GM10248 (cell line): ENCODE data around the gene ATP6AP2.

ENCODE experiments used
- CTCF ChIA-PET: fragments of 300-600 bp; sonication (Branson Sonifier 250); formaldehyde crosslinking; extraction: SDS; loops from one replicate; lab custom pipeline; 2021; ENCODE audit warnings: antibody characterized with exemption; lab: Yijun Ruan, JAX
- POLR2A ChIA-PET: fragments of 350-650 bp; sonication (Branson Sonifier 250); formaldehyde crosslinking; extraction: SDS; loops from one replicate; lab custom pipeline; 2020; ENCODE audit warnings: antibody characterized with exemption; lab: Yijun Ruan, JAX
- DNase-seq: peaks from one replicate; pipeline ENCODE4 v3.0.0; 2012; ENCODE audit errors: extremely low spot score
- CTCF ChIP-seq: IDR thresholded peaks from 2 replicates; pipeline ENCODE4 v1.5.1; 2012; ENCODE audit warnings: mild to moderate bottlenecking, low read depth; ENCODE audit errors: extremely low read depth, missing control alignments, control extremely low read depth

ATP6AP2 gene

GRCh38 chrX:40615976-40616375 is 35.2 kb downstream of the ATP6AP2 start:
- CTCF ChIA-PET = no interaction called here
- POLR2A ChIA-PET = no interaction called here
- TF ChIP-seq CTCF = no peak
- DNase-seq = no peak

- no peak for DNase-seq
- ChIA-PET CTCF (interaction anchor here (1.1 to 1.4 kb wide), 2 partner anchors 13 to 23 kb away, joined by 3 to 6 read pairs; no protein-coding TSS in a partner anchor), POLR2A (no interaction called here)
- TF ChIP-seq CTCF = no peak
Measured at GRCh38 chrX:40617566-40617965, 36.8 kb downstream of the ATP6AP2 start.

DNA sequence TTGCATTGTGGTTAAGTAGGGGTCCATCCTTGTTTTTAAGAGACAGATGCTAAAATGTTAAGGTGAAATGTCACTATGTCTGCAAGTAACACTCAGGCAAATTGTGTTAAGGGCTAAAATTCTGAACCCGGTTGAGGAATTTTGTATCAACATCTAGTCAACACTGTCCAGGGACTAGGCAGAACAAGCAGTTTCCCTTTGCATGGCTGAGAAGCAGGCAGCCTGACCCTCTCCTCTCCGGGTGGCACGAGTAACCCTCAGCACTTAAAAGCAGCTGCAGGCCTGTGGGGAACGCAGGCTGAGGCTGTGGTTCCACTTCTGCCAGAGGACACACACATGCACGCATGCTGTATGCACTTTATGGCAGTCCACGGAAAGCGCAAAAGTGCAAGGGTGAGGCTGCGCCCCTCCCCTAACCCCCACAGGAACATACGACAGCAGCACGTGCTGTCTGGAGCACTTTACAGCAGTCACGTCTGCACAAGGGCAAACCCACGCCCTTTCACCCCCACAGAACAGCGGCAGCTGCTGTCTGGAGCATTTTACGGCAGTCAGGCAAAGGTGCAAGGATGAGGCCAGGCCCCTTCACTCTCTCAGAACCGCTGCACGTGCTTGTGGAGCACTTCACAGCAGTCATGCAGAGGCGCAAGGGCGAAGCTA is 41.8 kb downstream of the ATP6AP2 start:
- ChIA-PET CTCF (no interaction called here), POLR2A (interaction anchor here (0.5 kb wide), 1 partner anchor 251 kb away, joined by 4 read pairs; no protein-coding TSS in a partner anchor)
- no peak for DNase-seq
- TF ChIP-seq CTCF = no peak

DNA sequence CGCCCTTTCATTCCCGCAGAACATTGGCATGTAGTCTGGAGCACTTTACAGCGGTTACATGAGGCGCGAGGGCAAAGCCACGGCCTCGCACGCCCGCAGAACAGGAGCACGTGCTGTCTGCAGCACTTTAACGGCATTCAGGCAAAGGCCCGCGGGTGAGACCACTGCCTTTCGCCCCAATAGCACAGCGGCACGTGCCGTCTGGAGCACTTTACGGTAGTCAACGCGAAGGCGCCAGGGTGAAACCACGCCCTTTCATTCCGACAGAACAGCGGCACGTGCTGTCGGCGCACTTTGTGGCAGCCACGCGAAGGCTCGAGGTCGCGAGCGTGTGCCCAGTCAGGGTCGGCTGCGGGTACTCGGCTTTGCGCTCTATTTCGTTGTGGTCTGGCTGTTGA is 42.4 kb downstream of the ATP6AP2 start, which contains the start of gene MPC1L:
MPC1L (plus strand) TSS at position 290 of the 398 bp plus-strand sequence. CDS start 138 bp downstream, outside the sequence.
- POLR2A ChIA-PET = no interaction called here
- DNase-seq = no peak
- TF ChIP-seq CTCF = no peak
- CTCF ChIA-PET = no interaction called here

DNA sequence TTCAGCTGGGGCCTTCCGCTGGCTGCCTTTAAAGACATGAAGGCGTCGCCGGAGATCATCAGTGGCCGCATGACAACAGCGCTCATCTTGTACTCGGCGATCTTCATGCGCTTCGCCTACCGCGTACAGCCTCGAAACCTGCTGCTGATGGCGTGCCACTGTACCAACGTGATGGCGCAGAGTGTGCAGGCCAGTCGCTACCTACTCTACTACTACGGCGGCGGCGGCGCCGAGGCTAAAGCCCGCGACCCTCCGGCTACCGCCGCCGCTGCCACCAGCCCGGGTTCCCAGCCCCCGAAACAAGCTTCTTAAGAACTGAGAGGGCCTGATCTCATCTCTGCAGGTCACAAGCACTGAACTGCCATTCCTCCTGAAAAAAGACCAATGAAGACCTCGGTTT is 42.9 kb downstream of the ATP6AP2 start:
- ChIA-PET POLR2A (no interaction called here), CTCF (no interaction called here)
- no peak for DNase-seq
- no peak for TF ChIP-seq CTCF

- no peak for TF ChIP-seq CTCF
- DNase-seq = no peak
- ChIA-PET POLR2A (no interaction called here), CTCF (no interaction called here)
Measured at GRCh38 chrX:40625294-40625693, 44.5 kb downstream of the ATP6AP2 start.

GRCh38 chrX:40628506-40628905 is 47.7 kb downstream of the ATP6AP2 start:
- POLR2A ChIA-PET = no interaction called here
- CTCF ChIA-PET = interaction anchor here (1.9 kb wide), 1 partner anchor 84 kb away, joined by 6 read pairs; no protein-coding TSS in a partner anchor
- TF ChIP-seq CTCF = no peak

More at GRCh38 chrX:40628506-40628905, 47.7 kb downstream of the ATP6AP2 start:
- no peak for DNase-seq
